AG09309 (cell line): Measurements from ENCODE around the gene WDR83.
A peak's percentile ranks its signal among the peaks of the same experiment; 100 is the strongest.
"Not testable (repeated sequence)": the region's sequence is repeated elsewhere in the genome, so short reads cannot be mapped to it uniquely, and the experiment has no call there.

Source experiments
- DNase-seq: peaks from one replicate; pipeline ENCODE4 v3.0.0-alpha.2; 2010; ENCODE audit warnings: low read depth
- H3K4me3 ChIP-seq: 2 replicates; pipeline ENCODE4 v1.5.1; 2011; ENCODE audit warnings: mild to moderate bottlenecking, low read depth, low read length, moderate library complexity; ENCODE audit not compliant: control insufficient read depth
- TF ChIP-seq, protein P1 (sequence below): IDR thresholded peaks from 2 replicates; pipeline ENCODE4 v1.5.1; 2011; ENCODE audit warnings: mild to moderate bottlenecking, low read depth, low read length, inconsistent platforms; ENCODE audit not compliant: insufficient read depth, control insufficient read depth; ENCODE audit errors: missing control alignments

The WDR83 gene, protein sequence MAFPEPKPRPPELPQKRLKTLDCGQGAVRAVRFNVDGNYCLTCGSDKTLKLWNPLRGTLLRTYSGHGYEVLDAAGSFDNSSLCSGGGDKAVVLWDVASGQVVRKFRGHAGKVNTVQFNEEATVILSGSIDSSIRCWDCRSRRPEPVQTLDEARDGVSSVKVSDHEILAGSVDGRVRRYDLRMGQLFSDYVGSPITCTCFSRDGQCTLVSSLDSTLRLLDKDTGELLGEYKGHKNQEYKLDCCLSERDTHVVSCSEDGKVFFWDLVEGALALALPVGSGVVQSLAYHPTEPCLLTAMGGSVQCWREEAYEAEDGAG

GRCh38 chr19:12666265-12667048, at the start of gene WDR83, which contains the start of gene MAN2B1:
Gene WDR83 (plus strand): TSS chr19:12666807. CDS start chr19:12669791, 2,984 bp downstream.
Gene MAN2B1 (minus strand): TSS chr19:12666742. CDS start chr19:12666701, 41 bp downstream.
- H3K4me3 ChIP-seq, result peak within 1 kb of the TSS; percentile 80
- TF ChIP-seq, protein P1, sequence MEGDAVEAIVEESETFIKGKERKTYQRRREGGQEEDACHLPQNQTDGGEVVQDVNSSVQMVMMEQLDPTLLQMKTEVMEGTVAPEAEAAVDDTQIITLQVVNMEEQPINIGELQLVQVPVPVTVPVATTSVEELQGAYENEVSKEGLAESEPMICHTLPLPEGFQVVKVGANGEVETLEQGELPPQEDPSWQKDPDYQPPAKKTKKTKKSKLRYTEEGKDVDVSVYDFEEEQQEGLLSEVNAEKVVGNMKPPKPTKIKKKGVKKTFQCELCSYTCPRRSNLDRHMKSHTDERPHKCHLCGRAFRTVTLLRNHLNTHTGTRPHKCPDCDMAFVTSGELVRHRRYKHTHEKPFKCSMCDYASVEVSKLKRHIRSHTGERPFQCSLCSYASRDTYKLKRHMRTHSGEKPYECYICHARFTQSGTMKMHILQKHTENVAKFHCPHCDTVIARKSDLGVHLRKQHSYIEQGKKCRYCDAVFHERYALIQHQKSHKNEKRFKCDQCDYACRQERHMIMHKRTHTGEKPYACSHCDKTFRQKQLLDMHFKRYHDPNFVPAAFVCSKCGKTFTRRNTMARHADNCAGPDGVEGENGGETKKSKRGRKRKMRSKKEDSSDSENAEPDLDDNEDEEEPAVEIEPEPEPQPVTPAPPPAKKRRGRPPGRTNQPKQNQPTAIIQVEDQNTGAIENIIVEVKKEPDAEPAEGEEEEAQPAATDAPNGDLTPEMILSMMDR, result no peak
- DNase-seq, result no peak

DNA sequence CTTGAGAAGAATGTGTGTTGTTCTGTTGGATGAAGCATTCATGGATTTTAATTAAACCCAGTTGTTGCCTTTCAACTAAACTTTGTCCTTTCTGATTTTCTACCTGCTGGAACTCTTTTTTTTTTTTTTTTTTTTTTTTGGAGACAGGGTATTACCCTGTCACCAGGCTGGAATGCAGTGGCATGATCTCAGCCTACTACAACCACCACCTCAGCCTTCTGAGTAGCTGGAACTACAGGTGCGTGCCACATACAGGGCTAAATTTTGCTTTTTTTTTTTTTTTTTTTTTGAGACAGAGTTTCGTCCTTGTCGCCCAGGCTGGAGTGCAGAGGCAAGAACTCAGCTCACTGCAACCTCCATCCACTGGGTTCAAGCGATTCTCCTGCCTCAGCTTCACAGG, 49.0 kb upstream of the WDR83 start:
- TF ChIP-seq, protein P1, result no peak
- no peak overlapping the region for H3K4me3 ChIP-seq
- no peak for DNase-seq

GRCh38 chr19:12621253-12622024, 45.2 kb upstream of the WDR83 start:
- DNase-seq, H3K4me3 ChIP-seq: not testable (repeated sequence)

- no peak overlapping the region for H3K4me3 ChIP-seq
- DNase-seq, result no peak
- TF ChIP-seq, protein P1, result no peak
These were observed 43.1 kb upstream of the WDR83 start for GRCh38 chr19:12623361-12624031.

GRCh38 chr19:12626958-12627357, 39.6 kb upstream of the WDR83 start:
- no peak for DNase-seq
- H3K4me3 ChIP-seq, result no peak overlapping the region
- TF ChIP-seq, protein P1, result no peak

GRCh38 chr19:12628040-12629022, 38.3 kb upstream of the WDR83 start:
- TF ChIP-seq, protein P1, result no peak
- H3K4me3 ChIP-seq, result no peak overlapping the region
- DNase-seq, result no peak
